Measurements from ENCODE around the gene NR4A1.

NR4A1 gene

GRCh38 chr12:52050758-52051541, at the start of gene NR4A1:
TSS of gene NR4A1 (plus strand) at chr12:52051442. CDS start at chr12:52054329, 2,887 bp downstream.
- DNase-seq (ENCODE audit: low read depth in 2 of 2, low spot score in 1 of 2): peak; percentile 99

- no peak for DNase-seq (ENCODE audit: low read depth in 2 of 2, low spot score in 1 of 2)
Measured at GRCh38 chr12:52003016-52003550, 48.2 kb upstream of the NR4A1 start.

GRCh38 chr12:52003591-52003990, 47.7 kb upstream of the NR4A1 start:
- no peak for DNase-seq (ENCODE audit: low read depth in 2 of 2, low spot score in 1 of 2)

GRCh38 chr12:52004042-52004648, 47.1 kb upstream of the NR4A1 start:
- no peak for DNase-seq (ENCODE audit: low read depth in 2 of 2, low spot score in 1 of 2)

- no peak for DNase-seq (ENCODE audit: low read depth in 2 of 2, low spot score in 1 of 2)
Measured at GRCh38 chr12:52005218-52005902, 45.9 kb upstream of the NR4A1 start.

- DNase-seq (ENCODE audit: low read depth in 2 of 2, low spot score in 1 of 2): no peak
Measured at GRCh38 chr12:52005903-52006703, 45.1 kb upstream of the NR4A1 start.

- peak; percentile 60 to 68 for DNase-seq (ENCODE audit: low read depth in 2 of 2, low spot score in 1 of 2)
Measured at GRCh38 chr12:52006726-52007157, 44.5 kb upstream of the NR4A1 start, which contains the start of gene TAMALIN. TSS of gene TAMALIN (plus strand) at chr12:52006946. CDS start at chr12:52007020, 74 bp downstream.

GRCh38 chr12:52007158-52007921, 43.9 kb upstream of the NR4A1 start:
- DNase-seq (ENCODE audit: low read depth in 2 of 2, low spot score in 1 of 2): peak in 1 of 2 donors; percentile 36

- no peak for DNase-seq (ENCODE audit: low read depth in 2 of 2, low spot score in 1 of 2)
Measured at GRCh38 chr12:52007982-52008510, 43.2 kb upstream of the NR4A1 start.

- DNase-seq (ENCODE audit: low read depth in 2 of 2, low spot score in 1 of 2): no peak
Measured at GRCh38 chr12:52009081-52009751, 42.0 kb upstream of the NR4A1 start.

- no peak for DNase-seq (ENCODE audit: low read depth in 2 of 2, low spot score in 1 of 2)
Measured at GRCh38 chr12:52010152-52010622, 41.1 kb upstream of the NR4A1 start.

- DNase-seq (ENCODE audit: low read depth in 2 of 2, low spot score in 1 of 2): no peak
Measured at GRCh38 chr12:52010692-52011601, 40.3 kb upstream of the NR4A1 start.

- no peak for DNase-seq (ENCODE audit: low read depth in 2 of 2, low spot score in 1 of 2)
Measured at GRCh38 chr12:52011602-52012214, 39.5 kb upstream of the NR4A1 start.

- no peak for DNase-seq (ENCODE audit: low read depth in 2 of 2, low spot score in 1 of 2)
Measured at GRCh38 chr12:52013626-52014310, 37.5 kb upstream of the NR4A1 start.

- DNase-seq (ENCODE audit: low read depth in 2 of 2, low spot score in 1 of 2): no peak
Measured at GRCh38 chr12:52014567-52015530, 36.4 kb upstream of the NR4A1 start.

GRCh38 chr12:52015532-52016041, 35.7 kb upstream of the NR4A1 start:
- no peak for DNase-seq (ENCODE audit: low read depth in 2 of 2, low spot score in 1 of 2)
